Tibial nerve (tissue), 3 donors: Measurements from ENCODE around the gene RXRB.

Source experiments
- POLR2A ChIP-seq, 2 donors: fragments of 450-650 bp; IDR thresholded peaks; one replicate each; pipeline ENCODE4 v1.6.1; 2017; ENCODE audit warnings: antibody characterized with exemption in 2 of 2, mild to moderate bottlenecking in 2 of 2, moderate library complexity in 2 of 2
- TF ChIP-seq, protein P1 (sequence below), 5 experiments: fragments of 200-600 bp in 3 of 5; fragments of 450-650 bp in 2 of 5; sonication (generic) in 3 of 5; IDR thresholded peaks; one replicate each; pipeline ENCODE4 v1.5.1; 2016 to 2019; ENCODE audit warnings: antibody characterized with exemption in 5 of 5, mild to moderate bottlenecking in 3 of 5, moderate library complexity in 2 of 5

DNA sequence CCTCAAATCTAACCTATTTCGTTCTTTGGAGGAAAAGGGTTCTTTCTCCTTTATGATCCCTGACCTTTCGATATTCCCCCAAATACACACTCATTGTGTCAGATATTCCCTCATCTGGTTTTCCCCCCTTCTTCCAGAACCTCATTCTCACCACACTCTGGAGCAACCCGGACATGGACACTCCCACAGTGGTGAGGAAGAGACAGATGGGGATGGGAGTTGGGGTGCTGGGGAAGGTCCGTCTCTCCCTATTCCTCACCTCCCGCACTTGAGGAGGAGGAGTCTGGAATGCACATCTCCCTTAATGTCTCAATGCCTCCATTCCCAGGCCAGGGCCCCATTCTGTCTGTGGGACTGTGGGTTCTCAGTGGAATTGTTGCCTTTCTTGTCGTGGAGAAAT, 1.5 kb upstream of the RXRB start:
- no peak for TF ChIP-seq POLR2A (IDR thresholded peaks at IDR 0.05)
- TF ChIP-seq, protein P1, sequence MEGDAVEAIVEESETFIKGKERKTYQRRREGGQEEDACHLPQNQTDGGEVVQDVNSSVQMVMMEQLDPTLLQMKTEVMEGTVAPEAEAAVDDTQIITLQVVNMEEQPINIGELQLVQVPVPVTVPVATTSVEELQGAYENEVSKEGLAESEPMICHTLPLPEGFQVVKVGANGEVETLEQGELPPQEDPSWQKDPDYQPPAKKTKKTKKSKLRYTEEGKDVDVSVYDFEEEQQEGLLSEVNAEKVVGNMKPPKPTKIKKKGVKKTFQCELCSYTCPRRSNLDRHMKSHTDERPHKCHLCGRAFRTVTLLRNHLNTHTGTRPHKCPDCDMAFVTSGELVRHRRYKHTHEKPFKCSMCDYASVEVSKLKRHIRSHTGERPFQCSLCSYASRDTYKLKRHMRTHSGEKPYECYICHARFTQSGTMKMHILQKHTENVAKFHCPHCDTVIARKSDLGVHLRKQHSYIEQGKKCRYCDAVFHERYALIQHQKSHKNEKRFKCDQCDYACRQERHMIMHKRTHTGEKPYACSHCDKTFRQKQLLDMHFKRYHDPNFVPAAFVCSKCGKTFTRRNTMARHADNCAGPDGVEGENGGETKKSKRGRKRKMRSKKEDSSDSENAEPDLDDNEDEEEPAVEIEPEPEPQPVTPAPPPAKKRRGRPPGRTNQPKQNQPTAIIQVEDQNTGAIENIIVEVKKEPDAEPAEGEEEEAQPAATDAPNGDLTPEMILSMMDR (IDR thresholded peaks at IDR 0.05): no peak
